HG02798 (cell line): ENCODE data around the gene EXOSC6.
A peak's percentile ranks its signal among the peaks of the same experiment; 100 is the strongest.
"Not testable (repeated sequence)": the region's sequence is repeated elsewhere in the genome, so short reads cannot be mapped to it uniquely, and the experiment has no call there.

ENCODE experiments used
- ATAC-seq: cut with Tn5 transposase; IDR thresholded peaks from one replicate; pipeline ENCODE4 v1.9.1; 2021; ENCODE audit warnings: mild to moderate bottlenecking; ENCODE audit not compliant: unreplicated experiment, poor library complexity

EXOSC6 gene

DNA sequence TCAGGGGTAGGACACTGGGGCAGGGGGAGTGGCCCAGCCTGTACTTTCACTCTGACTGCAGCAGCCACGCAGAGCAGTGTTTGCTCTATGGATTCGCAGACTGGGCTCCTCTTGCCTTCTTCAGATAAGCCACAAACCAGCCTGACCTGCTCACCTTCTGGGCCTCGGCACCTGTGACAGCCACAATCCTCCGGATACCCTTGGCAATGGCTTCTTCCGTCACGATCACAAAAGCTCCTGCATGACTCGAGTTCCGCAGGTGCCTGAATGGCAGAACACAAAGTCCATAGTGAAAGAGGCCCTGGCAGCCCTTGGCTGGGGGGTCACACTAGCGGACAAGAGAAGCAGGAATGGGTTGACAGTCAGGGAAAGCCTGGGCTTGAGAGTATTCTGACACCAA, 3.8 kb upstream of the EXOSC6 start:
- ATAC-seq = no peak

DNA sequence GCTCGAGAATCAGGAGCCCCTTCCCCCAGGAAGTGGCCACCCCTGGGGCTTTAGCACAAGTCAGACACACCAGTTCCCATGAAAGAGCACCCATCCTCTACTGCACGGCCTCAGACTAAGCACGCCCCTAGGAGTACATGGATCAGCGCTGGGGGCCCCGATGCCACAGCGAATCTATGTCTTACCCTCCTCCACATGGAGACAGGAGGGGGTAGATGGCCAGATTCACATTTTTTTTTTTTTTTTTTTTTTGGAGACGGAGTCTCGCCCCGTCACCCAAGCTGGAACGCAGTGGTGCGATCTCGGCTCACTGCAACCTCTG, 3.2 kb upstream of the EXOSC6 start:
- no peak for ATAC-seq

DNA sequence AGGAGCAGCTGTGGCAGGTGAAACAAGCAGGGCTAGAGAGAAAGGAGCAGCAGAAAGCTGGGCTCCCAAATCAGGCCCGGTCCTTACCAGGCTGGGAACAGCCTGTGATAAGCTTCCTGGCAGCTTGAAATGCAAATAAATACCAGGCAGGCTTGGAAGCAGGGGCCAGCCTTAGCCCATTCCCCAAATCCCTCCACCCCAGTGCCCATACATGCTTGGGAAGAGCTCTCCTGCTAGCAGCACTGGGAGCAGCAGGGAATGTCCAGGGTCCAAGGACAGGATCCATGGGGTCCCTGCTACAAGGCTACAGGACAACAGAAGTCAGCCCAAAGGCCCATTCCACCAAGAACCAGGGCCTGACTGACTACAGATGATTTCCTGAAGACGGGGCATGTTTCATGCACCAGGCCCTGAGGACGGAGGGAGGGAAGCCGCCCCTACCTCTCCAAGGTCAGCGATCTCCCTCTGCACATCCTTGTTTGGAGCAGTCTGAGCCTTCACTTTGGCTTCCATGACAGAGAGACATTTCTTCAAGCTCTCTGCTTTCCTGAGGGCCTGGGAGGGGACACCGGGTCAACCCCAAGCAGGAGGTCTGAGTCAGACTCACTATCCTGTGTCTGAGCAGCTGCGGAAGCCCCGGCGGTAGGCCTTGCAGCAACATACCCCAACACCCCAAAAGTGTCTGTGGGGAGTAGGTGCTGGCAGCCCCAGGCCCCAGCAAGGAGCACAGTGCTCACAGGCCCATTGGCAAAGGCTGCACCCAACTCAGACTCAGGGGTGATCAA, 2.6 kb upstream of the EXOSC6 start:
- ATAC-seq = no peak

DNA sequence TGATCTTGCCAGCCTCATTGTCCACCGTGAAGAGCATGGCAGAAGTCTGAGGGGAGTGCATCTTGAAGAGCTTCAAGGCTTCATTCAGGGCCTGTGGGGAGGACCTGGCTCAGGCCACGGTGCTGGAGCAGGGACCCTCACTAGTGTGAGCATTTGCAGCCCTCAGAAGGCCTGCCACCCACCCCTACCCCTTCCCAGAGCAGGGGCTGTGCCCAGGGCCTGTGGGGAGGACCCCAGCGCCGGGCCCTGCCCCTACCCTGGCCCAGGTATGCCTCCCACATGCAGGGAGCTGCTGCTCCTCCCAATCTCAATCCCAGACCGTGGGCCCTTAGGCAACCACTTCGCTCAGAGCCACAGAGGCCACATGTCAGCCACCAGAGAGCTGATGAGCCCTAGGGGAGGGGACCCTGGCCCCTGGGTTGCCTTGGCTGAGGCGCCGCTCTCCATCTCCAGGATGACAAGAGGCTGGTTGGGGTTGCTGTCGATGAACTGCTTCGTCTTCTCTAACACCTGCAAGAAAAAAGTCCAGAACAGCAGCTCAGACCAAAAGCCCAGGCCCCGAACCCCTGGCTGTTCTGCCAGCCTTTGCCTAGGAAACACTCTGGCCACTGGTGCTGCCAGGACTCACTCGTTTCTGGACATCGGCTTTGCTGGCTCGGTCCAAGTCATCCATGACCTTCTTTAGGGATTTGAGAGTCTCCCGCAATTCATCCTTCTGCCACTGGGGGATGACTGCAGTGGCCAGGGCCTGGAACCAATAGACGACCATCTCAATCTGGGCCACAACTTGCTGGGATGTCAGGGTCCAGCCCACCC, 1.8 kb upstream of the EXOSC6 start:
- ATAC-seq = no peak

DNA sequence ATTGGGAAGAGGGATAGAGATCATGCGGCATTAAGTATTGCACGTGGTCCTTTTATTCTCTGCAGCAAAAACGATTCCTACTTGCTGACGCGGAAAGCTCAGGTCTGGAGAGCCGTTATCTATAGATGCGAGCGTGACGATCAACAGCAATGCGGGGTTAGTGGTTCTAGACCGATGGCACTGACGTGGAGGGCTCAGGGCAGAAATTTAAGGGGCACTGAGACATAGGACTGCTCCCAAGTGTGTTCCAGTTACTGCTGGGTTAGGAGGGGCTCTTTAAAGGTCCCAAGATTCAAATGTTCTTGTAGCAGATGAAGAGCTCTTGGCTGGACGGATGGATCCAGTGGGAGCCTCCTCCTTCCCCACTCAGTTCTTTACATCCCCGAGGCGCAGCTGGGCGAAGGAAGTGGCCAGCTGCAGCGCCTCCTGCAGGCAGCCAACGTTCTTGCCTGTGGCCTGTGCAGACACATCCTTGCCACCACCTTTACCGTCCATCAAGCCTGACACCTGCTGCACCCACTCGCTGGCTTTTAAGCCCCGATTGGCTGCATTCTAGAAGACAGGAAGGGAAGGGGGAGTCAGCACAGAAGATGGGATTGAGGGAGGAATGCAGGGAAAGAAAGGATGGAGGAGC, 732 bp upstream of the EXOSC6 start:
- no peak for ATAC-seq

DNA sequence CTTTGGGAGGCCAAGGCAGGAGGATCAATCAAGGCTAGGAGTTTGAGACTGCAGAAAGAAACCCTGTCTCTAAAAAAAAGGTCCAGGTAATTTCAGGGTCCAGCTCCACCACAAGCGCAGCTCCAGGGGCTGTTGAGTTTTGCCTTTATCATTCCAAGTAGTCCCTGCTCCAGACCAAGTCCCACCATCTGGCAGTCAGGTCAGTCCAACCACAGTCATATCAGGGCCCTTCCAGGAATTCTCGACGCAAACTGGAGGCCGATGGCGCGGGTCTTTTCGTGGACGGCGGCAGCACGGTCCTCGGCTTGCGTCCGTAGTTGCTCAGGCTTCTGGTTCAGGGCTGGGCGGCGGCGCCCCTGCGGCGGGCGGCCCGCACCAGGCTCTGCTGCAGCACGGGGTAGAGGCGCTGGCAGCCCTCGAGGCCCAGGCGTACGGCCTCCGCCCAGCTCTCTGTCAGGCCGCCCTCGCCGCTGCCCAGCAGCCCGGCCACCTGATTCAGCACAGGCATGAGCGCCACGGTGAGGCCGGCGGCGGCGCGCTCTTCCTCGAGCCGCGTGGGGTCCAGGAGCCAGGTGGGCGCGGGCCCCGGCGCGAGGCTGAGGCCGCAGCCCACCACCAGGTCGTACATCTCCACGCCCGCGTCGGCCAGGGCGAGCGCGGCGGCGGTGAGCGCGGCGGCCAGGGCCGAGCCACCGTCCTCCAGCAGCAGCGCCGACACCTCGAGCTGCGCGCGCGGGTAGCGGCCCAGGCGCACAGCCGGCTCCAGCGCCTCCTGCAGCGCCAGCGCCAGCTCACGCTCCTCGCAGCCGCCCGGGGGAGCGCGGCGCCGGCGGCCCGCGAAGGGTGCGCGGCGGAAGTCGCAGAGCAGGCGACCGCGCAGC, 752 bp downstream of the EXOSC6 start:
- peak; percentile 50 for ATAC-seq

DNA sequence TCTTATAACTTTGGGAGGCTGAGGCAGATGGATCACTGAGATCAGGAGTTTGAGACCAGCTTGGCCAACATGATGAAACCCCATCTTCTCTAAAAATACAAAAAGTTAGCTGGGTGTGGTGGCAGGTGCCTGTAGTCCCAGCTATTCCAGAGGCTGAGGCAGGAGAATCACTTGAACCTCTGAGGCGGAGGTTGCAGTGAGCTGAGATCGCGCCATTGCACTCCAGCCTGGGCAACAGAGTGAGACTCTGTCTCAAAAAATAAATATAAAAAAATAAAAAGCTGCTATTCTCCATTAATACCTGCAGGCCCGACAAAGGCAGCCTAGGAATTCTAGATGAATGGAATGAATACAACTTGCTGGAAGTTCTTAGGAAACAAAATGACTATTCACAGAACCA, 2.0 kb downstream of the EXOSC6 start:
- not testable (repeated sequence) for ATAC-seq

DNA sequence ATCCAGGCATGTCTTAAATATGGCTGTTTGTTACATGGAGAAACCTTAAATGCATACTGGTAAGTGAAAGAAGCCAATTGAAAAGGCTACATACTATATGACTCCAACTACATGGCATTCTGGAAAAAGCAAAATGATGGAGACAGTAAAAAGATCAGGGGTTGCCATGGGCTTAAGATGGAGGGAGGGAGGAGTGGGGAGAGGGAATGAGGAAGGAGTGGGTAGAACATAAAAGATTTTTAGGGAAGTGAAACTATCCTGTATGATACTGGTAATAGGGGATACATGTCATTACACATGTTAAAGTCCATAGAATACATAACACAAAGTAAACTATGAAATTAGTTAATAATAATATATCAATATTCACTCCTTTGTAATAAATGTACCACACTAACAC, 13.0 kb downstream of the EXOSC6 start:
- not testable (repeated sequence) for ATAC-seq

DNA sequence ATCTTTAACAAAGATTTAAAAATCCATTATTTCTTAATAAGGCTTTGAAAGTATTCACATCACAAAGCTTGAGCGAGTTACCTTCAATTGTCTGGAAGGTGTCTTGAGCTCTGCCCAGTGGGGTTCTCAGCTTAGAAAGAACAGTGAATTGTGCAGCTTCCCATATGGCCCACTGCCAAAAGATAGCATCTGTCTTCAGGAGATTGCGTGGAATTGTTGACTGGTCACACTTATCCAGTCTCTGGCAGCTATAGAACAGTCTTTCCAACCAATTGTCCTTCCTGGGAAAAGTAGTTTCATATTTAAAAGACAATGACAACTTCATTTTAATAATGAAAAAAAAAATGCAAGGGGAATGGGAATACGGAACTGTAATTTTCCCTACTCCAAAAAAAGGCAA, 19.9 kb downstream of the EXOSC6 start:
- ATAC-seq = not testable (repeated sequence)

DNA sequence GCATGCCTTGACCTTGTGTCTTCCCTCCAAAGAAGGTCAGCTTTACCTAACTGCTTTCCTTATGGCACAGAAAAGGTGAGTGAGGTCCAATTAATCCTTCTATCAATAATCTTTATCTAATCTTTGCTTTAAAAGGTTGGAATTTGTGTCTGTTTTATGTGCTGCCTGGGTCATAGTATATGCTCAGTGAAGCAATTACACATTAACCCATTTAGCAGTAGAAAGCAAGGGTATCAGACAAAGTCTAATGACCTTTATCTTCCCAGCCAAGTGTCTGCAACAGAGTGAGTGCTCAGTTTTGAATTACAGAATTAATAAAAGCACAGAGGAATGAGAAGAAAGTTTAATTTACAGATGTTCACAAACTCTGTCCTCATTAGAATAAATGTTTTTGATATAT, 25.7 kb downstream of the EXOSC6 start:
- not testable (repeated sequence) for ATAC-seq

DNA sequence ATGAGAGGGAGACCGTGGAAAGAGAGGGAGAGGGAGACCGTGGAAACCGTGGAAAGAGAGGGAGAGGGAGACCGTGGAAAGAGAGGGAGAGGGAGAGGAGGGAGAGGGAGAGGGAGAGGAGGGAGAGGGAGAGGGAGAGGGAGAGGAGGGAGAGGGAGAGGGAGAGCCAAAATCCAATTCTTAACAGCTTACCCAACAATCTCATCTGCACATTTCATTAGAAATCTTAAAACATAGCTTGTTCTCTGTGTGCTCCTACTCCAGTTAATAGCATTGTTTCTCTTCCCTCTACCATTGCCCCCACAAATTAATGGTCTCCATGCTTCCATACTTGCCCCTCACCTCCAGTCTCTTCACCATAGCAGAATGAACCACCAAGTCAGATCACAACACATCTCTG, 26.3 kb downstream of the EXOSC6 start:
- ATAC-seq = not testable (repeated sequence)

DNA sequence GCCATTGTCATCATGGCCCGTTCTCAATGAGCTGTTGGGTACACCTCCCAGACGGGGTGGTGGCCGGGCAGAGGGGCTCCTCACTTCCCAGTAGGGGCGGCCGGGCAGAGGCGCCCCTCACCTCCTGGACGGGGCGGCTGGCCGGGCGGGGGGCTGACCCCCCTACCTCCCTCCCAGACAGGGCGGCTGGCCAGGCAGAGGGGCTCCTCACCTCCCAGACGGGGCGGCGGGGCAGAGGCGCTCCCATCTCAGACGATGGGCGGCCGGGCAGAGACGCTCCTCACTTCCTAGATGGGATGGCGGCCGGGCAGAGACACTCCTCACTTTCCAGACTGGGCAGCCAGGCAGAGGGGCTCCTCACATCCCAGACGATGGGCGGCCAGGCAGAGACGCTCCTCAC, 27.1 kb downstream of the EXOSC6 start:
- ATAC-seq = not testable (repeated sequence)

DNA sequence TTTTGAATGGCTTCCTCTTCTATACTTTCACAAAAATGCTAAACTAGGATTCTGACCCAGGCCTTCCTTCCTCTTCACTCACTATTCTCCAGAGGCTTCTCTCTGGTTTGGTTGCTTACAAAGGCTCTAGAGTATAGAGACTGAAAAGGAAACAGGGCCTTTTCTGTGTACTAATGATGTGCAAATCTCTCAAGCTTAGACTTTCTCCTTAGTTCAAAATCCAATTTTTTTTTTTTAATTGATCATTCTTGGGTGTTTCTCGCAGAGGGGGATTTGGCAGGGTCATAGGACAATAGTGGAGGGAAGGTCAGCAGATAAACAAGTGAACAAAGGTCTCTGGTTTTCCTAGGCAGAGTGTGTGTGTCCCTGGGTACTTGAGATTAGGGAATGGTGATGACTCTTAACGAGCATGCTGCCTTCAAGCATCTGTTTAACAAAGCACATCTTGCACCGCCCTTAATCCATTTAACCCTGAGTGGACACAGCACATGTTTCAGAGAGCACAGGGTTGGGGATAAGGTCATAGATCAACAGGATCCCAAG, 27.7 kb downstream of the EXOSC6 start:
- ATAC-seq = not testable (repeated sequence)

DNA sequence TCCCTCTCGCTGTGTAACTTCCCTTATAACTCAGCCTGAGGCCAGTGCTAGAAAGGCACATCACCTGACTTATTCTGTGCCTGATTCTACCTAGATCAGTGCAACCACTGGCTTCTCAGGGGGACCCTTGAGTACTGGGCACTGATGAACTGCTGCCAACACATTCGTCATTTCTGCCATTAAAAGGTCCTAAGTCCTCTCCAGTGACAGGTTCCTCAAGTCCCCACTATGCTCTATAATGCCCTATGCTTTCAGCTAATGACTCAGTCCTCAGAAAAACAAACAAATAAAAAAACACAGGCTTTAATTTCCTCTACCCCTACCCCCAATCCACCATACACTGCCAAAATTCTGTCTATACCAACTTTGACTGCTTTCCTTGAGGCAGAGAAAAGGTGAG, 28.5 kb downstream of the EXOSC6 start:
- ATAC-seq = not testable (repeated sequence)

DNA sequence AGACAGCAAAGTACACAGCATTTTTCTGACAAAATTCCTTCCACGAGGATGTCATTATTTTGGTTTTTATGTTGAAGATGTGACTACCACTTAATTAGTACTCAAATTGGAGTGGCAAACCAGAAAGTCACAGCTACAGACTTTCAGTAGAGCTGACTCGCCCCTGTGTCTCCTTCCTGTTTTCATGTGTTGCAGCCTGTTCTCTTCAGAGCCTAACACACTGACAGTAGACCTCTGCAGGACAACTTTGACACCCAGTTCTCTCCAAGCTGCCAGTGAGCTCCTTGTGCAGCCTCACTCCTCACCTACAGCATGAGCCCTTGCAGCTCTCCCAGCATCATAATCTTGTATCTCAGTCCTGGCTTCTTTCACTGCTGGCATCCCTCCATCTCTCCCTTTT, 29.2 kb downstream of the EXOSC6 start:
- not testable (repeated sequence) for ATAC-seq

DNA sequence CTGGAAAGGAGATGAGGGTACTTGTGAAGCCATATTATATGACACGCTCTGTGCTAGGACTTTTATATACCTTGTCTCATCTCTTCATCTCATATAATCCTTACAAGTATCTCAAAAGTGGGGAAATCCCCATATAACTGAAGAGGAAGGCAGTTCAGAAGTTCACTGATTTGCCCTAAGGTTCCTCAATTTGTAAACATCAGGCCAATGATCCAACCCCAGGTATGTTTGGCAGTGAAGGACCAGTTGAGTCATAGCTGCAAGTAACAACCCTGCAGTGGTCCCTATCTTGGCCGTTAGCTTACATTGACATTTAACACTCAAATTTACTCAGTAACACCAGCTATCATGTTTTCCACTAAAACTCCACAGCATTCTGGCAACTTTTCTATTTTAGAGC, 33.2 kb downstream of the EXOSC6 start:
- ATAC-seq = not testable (repeated sequence)

DNA sequence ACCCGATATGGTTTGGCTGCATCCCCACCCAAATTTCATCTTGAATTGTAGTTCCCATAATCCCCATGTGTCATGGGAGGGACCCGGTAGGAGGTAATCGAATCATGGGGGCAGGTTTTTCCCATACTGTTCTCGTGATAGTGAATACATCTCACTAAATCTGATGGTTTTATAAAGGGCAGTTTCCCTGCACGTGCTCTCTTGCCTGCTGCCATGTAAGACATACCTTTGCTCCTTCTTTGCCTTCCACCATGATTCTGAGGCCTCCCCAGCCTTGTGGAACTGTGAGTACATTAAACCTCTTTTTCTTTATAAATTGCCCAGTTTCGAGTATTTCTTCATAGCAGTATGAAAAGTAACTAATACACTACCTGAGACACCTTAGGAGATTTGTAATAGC, 45.4 kb downstream of the EXOSC6 start:
- not testable (repeated sequence) for ATAC-seq

DNA sequence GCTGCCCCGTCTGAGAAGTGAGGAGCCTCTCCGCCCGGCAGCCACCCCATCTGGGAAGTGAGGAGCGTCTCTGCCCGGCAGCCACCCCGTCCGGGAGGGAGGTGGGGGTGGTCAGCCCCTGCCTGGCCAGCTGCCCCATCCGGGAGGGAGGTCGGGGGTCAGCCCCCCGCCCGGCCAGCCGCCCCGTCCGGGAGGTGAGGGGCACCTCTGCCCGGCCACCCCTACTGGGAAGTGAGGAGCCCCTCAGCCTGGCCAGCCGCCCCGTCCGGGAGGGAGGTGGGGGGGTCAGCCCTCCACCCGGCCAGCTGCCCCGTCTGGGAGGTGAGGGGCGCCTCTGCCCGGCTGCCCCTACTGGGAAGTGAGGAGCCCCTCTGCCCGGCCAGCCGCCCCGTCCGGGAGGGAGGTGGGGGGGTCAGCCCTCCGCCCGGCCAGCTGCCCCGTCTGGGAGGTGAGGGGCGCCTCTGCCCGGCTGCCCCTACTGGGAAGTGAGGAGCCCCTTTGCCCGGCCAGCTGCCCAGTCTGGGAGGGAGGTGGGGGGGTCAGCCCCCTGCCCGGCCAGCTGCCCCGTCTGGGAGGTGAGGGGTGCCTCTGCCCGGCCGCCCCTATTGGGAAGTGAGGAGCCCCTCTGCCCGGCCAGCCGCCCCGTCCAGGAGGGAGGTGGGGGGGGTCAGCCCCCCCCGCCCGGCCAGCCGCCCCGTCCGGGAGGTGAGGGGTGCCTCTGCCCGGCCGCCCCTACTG, 46.9 kb downstream of the EXOSC6 start:
- not testable (repeated sequence) for ATAC-seq

DNA sequence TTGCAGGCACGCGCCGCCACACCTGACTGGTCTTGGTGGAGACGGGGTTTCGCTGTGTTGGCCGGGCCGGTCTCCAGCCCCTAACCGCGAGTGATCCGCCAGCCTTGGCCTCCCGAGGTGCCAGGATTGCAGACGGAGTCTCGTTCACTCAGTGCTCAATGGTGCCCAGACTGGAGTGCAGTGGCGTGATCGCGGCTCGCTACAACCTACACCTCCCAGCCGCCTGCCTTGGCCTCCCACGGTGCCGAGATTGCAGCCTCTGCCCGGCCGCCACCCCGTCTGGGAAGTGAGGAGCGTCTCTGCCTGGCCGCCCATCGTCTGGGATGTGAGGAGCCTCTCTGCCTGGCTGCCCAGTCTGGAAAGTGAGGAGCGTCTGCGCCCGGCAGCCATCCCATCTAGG, 47.7 kb downstream of the EXOSC6 start:
- ATAC-seq = not testable (repeated sequence)
